Endometrial microvascular endothelial cells (primary cell): ENCODE measurements around the gene KRTAP10-10. TPM values are rescaled to one million over a fixed set of nuclear protein-coding genes. Genes with fewer than 3 reads are reported as not detected.
"Not testable (repeated sequence)": the region's sequence is repeated elsewhere in the genome, so short reads cannot be mapped to it uniquely, and the experiment has no call there.

ENCODE experiments used
- in situ Hi-C: cut with HindIII; loops from 2 replicates; pipeline ENCODE4 v1.10.0; 2017; ENCODE audit warnings: low sequenced_read_pairs, low pct_unique_long_range_greater_than_20kb; ENCODE audit errors: inconsistent ontology term
- total RNA-seq: library from RNA; depleted of rRNA; stranded (reverse); fragments of >200 nt; gene quantifications from one replicate; pipeline ENCODE4 v1.2.3, GENCODE V29; 2015; ENCODE audit errors: inconsistent ontology term

The KRTAP10-10 gene
- total RNA-seq, 1 donor from 2014 or later = not detected

GRCh38 chr21:44646366-44647221 lies 9.4 kb downstream of the KRTAP10-10 start, which contains the start of gene KRTAP10-11:
KRTAP10-11 (plus strand) TSS chr21:44646414; CDS start chr21:44646459, 45 bp downstream.
- in situ Hi-C loops = not testable (repeated sequence)

GRCh38 chr21:44647222-44647552 lies 10.0 kb downstream of the KRTAP10-10 start:
- in situ Hi-C loops = no loop called here

GRCh38 chr21:44648557-44649311 lies 11.6 kb downstream of the KRTAP10-10 start:
- in situ Hi-C loops = no loop called here

GRCh38 chr21:44649521-44650100 lies 12.5 kb downstream of the KRTAP10-10 start:
- in situ Hi-C loops = no loop called here

GRCh38 chr21:44650265-44650972 lies 13.3 kb downstream of the KRTAP10-10 start:
- in situ Hi-C loops = no loop called here

- in situ Hi-C loops = no loop called here
Measured at GRCh38 chr21:44650973-44651675, 14.0 kb downstream of the KRTAP10-10 start.

GRCh38 chr21:44653123-44653522 lies 16.0 kb downstream of the KRTAP10-10 start:
- in situ Hi-C loops = no loop called here

- in situ Hi-C loops = no loop called here
Measured at GRCh38 chr21:44653656-44654575, 16.8 kb downstream of the KRTAP10-10 start.

- in situ Hi-C loops = no loop called here
Measured at GRCh38 chr21:44654576-44655175, 17.5 kb downstream of the KRTAP10-10 start, which contains the start of gene KRTAP12-4. KRTAP12-4 (minus strand) TSS chr21:44654659; CDS start chr21:44654614, 45 bp downstream.

- in situ Hi-C loops = no loop called here
Measured at GRCh38 chr21:44656868-44657267, 19.7 kb downstream of the KRTAP10-10 start.

GRCh38 chr21:44657635-44658540 lies 20.7 kb downstream of the KRTAP10-10 start, which contains the start of gene KRTAP12-3:
KRTAP12-3 (plus strand) TSS chr21:44657932; CDS start chr21:44657980, 48 bp downstream.
- in situ Hi-C loops = no loop called here

- in situ Hi-C loops = no loop called here
Measured at GRCh38 chr21:44658541-44658910, 21.4 kb downstream of the KRTAP10-10 start.

GRCh38 chr21:44658913-44659595 lies 21.9 kb downstream of the KRTAP10-10 start:
- in situ Hi-C loops = no loop called here

- in situ Hi-C loops = not testable (repeated sequence)
Measured at GRCh38 chr21:44661567-44661966, 24.4 kb downstream of the KRTAP10-10 start.

- in situ Hi-C loops = no loop called here
Measured at GRCh38 chr21:44664691-44665090, 27.5 kb downstream of the KRTAP10-10 start.
